H1 (cell line): ENCODE data around the gene DHX29. TPM values are rescaled to one million over a fixed set of nuclear protein-coding genes. Genes with fewer than 3 reads are reported as not detected.

Source experiments
- PHF8 ChIP-seq: fragments of 200-600 bp; sonication (generic); conservative IDR thresholded peaks from 2 replicates; pipeline ENCODE4 v1.7.1; 2012; ENCODE audit warnings: low read depth, mild to moderate bottlenecking, inconsistent platforms, low read length, moderate library complexity
- POLR2AphosphoS5 ChIP-seq: IDR thresholded peaks from 2 replicates; pipeline ENCODE4 v1.6.1; 2011; ENCODE audit warnings: low read depth, low read length
- polyA plus RNA-seq, 7 experiments: library from polyadenylated mRNA; depleted of rRNA in 3 of 7; stranded (reverse) in 5 of 7; unstranded in 2 of 7; fragments of >200 nt in 5 of 7; fragments of 200-250 nt in 2 of 7; gene quantifications; 1 replicate in 5 of 7; 2 replicates in 1 of 7; 4 replicates in 1 of 7; pipeline versions ENCODE4 v1.2.1 to v1.2.3, GENCODE V29; 2011 to 2013; ENCODE audit warnings: missing spikeins in 2 of 7, mixed read lengths in 2 of 7
- total RNA-seq: library from RNA; stranded (reverse); fragmentation: NEBNext Ultra II Directional; extraction: Animal tissue kit (Norgen Biotek cat#: 25700); gene quantifications from 2 replicates; pipeline ENCODE4 v1.2.1, GENCODE V29; 2021
- TF ChIP-seq, protein P1 (sequence below): fragments of 300-600 bp; sonication (generic); IDR thresholded peaks from 2 replicates; pipeline ENCODE4 v1.7.1; 2012; ENCODE audit warnings: low read length, moderate library complexity, mild to moderate bottlenecking, inconsistent platforms; ENCODE audit not compliant: insufficient replicate concordance
- TF ChIP-seq, protein P2 (sequence below): IDR thresholded peaks from 2 replicates; pipeline ENCODE4 v1.6.1; 2011; ENCODE audit warnings: low read depth, mild to moderate bottlenecking, low read length; ENCODE audit not compliant: insufficient read depth

DHX29 gene
- total and polyA plus RNA-seq, 2 of the 8 experiments (the other 6 are each of a cell fraction or from before 2014, with no cell fraction given), result 3.4 to 32.1 TPM

DNA sequence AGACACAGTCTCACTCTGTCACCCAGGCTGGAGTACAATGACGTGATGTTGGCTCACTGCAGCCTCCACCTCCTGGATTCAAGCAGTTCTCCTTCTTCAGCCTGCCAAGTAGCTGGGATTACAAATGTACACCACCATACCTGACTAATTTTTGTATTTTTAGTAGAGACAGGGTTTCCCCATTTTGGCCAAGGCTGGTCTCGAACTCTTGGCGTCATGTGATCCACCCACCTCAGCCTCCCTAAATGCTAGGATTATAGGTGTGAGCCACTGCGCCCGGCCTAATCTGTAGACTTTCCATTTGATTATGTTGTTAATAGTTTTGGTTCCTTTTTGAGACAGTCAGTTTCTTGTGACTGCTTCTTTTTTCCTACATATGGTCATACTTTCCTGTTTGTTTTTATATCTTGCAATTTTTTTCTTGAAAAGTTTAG is 31.3 kb upstream of the DHX29 start (continued):
- TF ChIP-seq, protein P1, sequence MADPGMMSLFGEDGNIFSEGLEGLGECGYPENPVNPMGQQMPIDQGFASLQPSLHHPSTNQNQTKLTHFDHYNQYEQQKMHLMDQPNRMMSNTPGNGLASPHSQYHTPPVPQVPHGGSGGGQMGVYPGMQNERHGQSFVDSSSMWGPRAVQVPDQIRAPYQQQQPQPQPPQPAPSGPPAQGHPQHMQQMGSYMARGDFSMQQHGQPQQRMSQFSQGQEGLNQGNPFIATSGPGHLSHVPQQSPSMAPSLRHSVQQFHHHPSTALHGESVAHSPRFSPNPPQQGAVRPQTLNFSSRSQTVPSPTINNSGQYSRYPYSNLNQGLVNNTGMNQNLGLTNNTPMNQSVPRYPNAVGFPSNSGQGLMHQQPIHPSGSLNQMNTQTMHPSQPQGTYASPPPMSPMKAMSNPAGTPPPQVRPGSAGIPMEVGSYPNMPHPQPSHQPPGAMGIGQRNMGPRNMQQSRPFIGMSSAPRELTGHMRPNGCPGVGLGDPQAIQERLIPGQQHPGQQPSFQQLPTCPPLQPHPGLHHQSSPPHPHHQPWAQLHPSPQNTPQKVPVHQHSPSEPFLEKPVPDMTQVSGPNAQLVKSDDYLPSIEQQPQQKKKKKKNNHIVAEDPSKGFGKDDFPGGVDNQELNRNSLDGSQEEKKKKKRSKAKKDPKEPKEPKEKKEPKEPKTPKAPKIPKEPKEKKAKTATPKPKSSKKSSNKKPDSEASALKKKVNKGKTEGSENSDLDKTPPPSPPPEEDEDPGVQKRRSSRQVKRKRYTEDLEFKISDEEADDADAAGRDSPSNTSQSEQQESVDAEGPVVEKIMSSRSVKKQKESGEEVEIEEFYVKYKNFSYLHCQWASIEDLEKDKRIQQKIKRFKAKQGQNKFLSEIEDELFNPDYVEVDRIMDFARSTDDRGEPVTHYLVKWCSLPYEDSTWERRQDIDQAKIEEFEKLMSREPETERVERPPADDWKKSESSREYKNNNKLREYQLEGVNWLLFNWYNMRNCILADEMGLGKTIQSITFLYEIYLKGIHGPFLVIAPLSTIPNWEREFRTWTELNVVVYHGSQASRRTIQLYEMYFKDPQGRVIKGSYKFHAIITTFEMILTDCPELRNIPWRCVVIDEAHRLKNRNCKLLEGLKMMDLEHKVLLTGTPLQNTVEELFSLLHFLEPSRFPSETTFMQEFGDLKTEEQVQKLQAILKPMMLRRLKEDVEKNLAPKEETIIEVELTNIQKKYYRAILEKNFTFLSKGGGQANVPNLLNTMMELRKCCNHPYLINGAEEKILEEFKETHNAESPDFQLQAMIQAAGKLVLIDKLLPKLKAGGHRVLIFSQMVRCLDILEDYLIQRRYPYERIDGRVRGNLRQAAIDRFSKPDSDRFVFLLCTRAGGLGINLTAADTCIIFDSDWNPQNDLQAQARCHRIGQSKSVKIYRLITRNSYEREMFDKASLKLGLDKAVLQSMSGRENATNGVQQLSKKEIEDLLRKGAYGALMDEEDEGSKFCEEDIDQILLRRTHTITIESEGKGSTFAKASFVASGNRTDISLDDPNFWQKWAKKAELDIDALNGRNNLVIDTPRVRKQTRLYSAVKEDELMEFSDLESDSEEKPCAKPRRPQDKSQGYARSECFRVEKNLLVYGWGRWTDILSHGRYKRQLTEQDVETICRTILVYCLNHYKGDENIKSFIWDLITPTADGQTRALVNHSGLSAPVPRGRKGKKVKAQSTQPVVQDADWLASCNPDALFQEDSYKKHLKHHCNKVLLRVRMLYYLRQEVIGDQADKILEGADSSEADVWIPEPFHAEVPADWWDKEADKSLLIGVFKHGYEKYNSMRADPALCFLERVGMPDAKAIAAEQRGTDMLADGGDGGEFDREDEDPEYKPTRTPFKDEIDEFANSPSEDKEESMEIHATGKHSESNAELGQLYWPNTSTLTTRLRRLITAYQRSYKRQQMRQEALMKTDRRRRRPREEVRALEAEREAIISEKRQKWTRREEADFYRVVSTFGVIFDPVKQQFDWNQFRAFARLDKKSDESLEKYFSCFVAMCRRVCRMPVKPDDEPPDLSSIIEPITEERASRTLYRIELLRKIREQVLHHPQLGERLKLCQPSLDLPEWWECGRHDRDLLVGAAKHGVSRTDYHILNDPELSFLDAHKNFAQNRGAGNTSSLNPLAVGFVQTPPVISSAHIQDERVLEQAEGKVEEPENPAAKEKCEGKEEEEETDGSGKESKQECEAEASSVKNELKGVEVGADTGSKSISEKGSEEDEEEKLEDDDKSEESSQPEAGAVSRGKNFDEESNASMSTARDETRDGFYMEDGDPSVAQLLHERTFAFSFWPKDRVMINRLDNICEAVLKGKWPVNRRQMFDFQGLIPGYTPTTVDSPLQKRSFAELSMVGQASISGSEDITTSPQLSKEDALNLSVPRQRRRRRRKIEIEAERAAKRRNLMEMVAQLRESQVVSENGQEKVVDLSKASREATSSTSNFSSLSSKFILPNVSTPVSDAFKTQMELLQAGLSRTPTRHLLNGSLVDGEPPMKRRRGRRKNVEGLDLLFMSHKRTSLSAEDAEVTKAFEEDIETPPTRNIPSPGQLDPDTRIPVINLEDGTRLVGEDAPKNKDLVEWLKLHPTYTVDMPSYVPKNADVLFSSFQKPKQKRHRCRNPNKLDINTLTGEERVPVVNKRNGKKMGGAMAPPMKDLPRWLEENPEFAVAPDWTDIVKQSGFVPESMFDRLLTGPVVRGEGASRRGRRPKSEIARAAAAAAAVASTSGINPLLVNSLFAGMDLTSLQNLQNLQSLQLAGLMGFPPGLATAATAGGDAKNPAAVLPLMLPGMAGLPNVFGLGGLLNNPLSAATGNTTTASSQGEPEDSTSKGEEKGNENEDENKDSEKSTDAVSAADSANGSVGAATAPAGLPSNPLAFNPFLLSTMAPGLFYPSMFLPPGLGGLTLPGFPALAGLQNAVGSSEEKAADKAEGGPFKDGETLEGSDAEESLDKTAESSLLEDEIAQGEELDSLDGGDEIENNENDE, result no peak
- TF ChIP-seq, protein P2, sequence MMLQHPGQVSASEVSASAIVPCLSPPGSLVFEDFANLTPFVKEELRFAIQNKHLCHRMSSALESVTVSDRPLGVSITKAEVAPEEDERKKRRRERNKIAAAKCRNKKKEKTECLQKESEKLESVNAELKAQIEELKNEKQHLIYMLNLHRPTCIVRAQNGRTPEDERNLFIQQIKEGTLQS, result no peak
- TF ChIP-seq PHF8, result no peak
- TF ChIP-seq POLR2AphosphoS5, result no peak
